ENCODE measurements around the gene PLS1.
"Not testable (repeated sequence)": the region's sequence is repeated elsewhere in the genome, so short reads cannot be mapped to it uniquely, and the experiment has no call there.

The PLS1 gene

GRCh38 chr3:142568393-142569017, 27.7 kb upstream of the PLS1 start:
- DNase-seq (ENCODE audit: low spot score) = no peak
- H3K4me3 ChIP-seq = no peak overlapping the region
- TF ChIP-seq, protein P1, sequence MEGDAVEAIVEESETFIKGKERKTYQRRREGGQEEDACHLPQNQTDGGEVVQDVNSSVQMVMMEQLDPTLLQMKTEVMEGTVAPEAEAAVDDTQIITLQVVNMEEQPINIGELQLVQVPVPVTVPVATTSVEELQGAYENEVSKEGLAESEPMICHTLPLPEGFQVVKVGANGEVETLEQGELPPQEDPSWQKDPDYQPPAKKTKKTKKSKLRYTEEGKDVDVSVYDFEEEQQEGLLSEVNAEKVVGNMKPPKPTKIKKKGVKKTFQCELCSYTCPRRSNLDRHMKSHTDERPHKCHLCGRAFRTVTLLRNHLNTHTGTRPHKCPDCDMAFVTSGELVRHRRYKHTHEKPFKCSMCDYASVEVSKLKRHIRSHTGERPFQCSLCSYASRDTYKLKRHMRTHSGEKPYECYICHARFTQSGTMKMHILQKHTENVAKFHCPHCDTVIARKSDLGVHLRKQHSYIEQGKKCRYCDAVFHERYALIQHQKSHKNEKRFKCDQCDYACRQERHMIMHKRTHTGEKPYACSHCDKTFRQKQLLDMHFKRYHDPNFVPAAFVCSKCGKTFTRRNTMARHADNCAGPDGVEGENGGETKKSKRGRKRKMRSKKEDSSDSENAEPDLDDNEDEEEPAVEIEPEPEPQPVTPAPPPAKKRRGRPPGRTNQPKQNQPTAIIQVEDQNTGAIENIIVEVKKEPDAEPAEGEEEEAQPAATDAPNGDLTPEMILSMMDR (IDR thresholded peaks at IDR 0.05) = no peak
- H3K27ac ChIP-seq = no peak overlapping the region

DNA sequence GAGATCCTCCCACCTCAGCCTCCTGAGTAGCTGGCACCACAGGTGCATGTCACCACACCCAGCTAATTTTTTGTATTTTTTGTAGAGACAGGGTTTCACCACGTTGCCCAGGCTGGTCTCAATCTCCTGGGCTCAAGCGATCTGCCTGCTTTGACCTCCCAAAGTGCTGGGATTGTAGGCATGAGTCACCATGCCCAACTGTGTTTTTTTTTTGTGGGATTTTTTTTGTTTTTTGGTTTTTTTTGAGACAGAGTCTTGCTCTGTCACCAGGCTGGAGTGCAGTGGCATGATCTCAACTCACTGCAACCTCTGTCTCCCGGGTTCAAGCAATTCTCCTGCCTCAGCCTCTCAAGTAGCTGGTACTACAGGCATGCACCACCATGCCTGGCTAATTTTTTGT, 26.8 kb upstream of the PLS1 start:
- not testable (repeated sequence) for H3K4me3 ChIP-seq; H3K27ac ChIP-seq; DNase-seq (ENCODE audit: low spot score)

DNA sequence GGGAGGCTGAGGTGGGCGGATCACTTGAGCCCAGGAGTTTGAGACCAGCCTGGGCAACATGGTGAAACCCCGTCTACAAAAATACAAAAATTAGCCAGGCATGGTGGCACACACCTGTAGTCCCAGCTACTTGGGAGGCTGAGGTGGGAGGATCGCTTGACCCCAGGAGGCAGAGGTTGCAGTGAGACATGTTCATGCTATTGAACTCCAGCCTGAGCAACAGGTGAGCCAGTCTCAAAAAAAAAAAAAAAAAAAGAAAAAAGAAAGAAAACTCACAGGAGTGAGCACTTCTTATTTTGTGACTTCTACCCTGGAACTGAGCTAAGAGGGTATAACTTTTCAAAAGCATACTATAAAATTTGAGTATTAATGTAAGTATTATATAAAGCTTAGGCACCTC, 22.0 kb upstream of the PLS1 start:
- H3K27ac ChIP-seq; H3K4me3 ChIP-seq; DNase-seq (ENCODE audit: low spot score): not testable (repeated sequence)

GRCh38 chr3:142574665-142575064, 21.5 kb upstream of the PLS1 start:
- Histone ChIP-seq H3K4me3 (no peak overlapping the region), H3K27ac (no peak overlapping the region)
- no peak for DNase-seq (ENCODE audit: low spot score)
- TF ChIP-seq, protein P1 (IDR thresholded peaks at IDR 0.05) = no peak

DNA sequence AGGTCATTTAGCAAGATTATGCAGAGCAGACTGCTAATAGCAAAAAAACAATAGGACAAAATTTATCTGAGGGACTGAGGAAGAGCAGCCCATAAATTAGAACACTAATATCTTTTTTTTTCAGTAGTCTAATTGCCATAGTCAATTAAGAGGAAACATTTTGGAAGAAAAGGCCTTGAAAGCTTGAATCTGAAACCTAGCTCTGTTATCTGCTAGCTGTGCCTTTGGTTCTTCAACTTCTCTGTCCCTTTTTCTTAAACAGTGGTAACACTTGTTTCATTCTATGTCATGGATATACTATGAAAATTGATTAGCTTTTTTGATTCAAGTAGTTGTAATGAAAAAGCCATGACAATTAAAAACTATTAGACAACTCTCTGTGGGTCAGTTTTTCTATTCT, 19.4 kb upstream of the PLS1 start:
- DNase-seq (ENCODE audit: low spot score) = no peak
- Histone ChIP-seq H3K27ac (no peak overlapping the region), H3K4me3 (no peak overlapping the region)
- TF ChIP-seq, protein P1 (IDR thresholded peaks at IDR 0.05) = no peak

DNA sequence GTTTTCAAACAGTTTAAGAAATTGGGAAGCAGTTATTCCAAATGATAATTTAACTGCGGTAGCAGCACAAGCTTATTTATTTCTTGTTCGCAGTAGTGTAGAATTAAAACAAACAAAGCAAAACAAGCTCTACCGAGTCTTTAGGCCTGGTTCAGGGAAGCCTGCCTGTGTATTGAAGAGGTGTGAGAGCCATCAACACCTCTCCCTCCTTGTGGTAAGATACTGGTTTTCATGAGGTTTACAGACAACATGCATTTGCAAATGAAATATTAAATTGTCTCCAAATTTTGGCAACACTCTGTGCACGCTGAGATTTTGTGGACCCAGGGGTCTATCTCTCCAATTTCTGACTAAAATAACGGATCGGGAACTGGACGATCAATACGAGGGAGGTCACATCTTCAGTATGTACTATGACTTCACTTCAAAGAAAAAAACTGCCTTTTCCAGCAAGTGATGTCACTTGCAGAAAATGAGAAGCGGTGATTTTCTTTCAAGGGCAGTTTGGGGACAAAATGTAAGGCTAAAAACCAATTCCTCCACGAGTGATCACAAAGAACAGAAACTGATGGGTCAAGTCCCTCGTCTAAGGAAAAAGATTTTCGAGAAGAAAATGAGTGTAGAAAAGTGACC, 18.4 kb upstream of the PLS1 start:
- peak overlapping the region; percentile 91 to 95 for H3K27ac ChIP-seq
- DNase-seq (ENCODE audit: low spot score) = no peak
- TF ChIP-seq, protein P1 (IDR thresholded peaks at IDR 0.05) = no peak

GRCh38 chr3:142578329-142579223, 17.6 kb upstream of the PLS1 start, which contains the start of gene ATR:
Gene ATR (minus strand): TSS chr3:142578733. CDS start chr3:142578704, 29 bp downstream.
- DNase-seq (ENCODE audit: low spot score) = peak; percentile 98
- Histone ChIP-seq H3K27ac (peak within 1 kb of the TSS; percentile 91 to 95), H3K4me3 (peak within 1 kb of the TSS; percentile 96)
- TF ChIP-seq, protein P1 (IDR thresholded peaks at IDR 0.05) = no peak

More for the DNA sequence above, 18.4 kb upstream of the PLS1 start:
- peak overlapping the region; percentile 96 for H3K4me3 ChIP-seq
